HG03442 (cell line): ENCODE results near the gene TBX18.

ENCODE experiments used
- ATAC-seq: cut with Tn5 transposase; IDR thresholded peaks from one replicate; pipeline ENCODE4 v1.9.1; 2021; ENCODE audit warnings: mild to moderate bottlenecking, moderate library complexity; ENCODE audit not compliant: unreplicated experiment

Gene TBX18

GRCh38 chr6:84773431-84774156, 9.2 kb upstream of the TBX18 start:
- ATAC-seq = no peak

GRCh38 chr6:84773133-84773430, 8.7 kb upstream of the TBX18 start:
- ATAC-seq = no peak

DNA sequence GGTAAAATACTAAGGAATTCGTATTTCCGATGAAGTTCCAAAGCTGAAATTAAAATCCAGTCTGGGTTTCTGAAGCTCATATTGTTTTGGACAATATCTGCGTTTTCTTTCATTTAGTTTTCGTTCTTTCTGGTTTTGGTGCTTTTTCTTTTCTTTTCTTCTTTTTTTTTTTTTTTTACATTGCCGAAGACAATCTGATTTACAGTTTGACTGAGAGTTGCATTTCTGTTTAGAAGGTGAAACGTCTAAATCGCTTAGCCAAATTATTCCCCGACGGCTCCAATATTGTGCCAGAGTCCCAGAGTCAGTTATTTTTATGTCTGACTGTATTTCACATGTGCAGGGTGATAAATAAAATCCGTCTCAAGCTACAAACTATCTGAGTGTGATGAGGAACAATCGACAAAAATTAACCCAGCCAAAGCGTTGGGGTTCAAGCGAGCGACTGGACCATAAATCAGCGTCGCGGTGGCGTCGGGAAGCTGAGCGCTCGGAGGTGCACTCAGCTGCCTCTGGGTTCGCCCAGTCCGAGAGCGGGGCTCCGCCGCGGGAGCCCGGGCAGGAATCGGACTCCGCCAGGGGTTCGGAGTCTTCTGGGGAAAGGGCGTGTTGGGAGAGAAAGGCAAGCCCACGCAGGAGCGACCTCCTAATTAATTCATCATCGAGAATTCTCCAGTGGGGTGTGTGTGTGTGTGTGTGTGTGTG, 8.2 kb upstream of the TBX18 start:
- no peak for ATAC-seq

GRCh38 chr6:84771756-84772356, 7.5 kb upstream of the TBX18 start:
- ATAC-seq = no peak

GRCh38 chr6:84771125-84771755, 6.8 kb upstream of the TBX18 start:
- no peak for ATAC-seq

DNA sequence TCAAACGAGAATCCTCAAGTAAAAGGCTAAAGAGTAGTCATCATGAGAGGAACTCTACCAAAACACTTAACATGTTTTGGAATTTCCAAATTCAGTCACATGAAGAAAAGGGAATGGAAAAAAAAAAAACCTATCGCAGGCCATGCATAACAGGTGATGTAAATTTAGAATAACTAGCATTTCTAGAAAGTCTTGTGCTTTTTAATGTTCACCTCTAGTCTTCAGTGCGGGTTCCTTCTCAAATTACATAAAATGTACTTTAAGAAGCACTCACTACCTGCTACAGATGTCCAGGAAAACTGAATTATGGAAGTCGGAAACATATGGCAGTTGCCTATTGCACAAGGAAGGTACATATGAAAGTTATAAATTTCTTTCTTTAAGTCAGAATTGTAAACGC, 6.1 kb upstream of the TBX18 start:
- no peak for ATAC-seq

DNA sequence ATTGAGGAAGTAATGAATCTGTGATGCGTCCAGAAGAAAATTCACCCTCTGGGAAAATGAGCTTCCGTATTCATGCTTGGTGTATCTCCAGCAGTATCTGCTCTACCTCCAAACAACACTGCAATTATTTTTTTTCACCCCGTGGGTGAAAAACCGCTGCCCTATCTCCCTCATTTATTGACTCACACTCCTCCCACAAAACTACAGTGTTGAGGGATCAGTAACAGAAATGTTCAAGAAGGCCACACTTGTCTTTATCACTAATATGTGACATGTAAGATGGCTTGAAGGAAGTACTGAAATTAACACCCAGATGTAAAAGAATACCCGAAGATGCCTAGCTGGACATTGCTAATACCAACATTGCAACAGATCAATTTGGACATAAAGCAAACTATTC, 4.9 kb upstream of the TBX18 start:
- no peak for ATAC-seq

DNA sequence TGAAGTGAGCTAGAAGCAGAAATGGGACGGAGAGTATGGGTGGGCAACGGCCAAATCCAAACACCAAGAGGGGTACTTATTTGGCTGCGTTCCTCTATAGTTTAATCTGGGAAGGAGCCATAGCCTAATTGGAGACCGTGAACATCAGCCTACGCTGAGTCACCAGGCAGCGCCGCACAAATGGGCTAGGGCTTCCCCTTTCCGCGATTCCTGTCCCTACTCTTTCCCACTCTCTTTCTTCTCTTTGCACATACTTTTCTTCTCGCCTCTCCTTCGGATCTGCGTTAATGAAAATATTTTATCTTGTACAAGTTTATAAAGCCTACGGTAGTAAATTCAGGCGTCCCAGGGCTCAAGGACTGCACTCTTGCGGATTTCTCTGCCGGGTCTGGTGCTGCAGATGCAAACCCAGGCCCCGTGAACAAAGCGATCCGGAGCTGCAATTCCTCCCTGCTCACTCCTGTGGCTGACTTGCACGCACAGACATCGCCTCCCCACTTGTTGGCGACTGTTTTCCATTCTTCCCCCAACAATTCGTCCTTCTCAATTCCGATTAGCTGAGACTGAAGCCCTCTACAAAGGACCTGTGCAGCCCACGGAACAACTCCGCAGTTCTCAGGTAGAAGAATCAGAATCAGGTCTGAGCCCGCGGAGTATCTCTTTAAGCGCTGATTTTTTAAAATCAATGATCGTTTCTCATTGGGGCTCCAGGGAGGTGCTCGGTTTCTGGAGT, 4.2 kb upstream of the TBX18 start:
- ATAC-seq = no peak

DNA sequence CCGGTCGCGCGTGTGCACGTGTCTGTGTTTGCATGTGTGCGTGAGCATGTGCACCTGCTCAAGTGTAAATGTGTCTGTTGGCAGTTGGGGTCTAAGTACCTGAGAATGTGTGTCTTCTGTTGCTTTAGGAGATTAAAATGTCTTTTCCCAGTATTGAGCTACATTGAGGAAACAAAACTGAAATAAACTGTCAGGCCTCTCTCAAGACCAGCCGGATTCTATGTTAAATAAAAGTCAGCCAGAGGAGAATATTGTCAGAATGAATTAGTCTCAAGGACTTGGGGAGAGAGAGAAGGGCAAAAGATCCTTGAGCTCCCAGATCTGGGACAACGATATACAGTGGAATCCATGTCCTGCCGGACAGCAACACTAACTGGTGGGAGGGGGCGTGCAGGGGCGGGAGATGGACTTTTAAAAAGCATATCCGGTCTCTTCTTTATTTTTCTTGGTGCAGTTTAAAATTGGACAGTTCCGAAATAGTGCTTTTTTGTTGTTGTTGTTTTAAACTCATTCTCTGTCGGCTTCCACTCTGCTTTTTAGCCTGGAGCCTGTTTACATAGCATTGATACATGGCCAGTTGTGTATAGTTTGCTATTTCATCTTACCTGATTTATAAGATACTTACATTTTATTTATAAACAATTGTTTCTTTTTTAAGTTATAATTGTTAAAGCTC, 3.3 kb upstream of the TBX18 start:
- ATAC-seq = no peak

DNA sequence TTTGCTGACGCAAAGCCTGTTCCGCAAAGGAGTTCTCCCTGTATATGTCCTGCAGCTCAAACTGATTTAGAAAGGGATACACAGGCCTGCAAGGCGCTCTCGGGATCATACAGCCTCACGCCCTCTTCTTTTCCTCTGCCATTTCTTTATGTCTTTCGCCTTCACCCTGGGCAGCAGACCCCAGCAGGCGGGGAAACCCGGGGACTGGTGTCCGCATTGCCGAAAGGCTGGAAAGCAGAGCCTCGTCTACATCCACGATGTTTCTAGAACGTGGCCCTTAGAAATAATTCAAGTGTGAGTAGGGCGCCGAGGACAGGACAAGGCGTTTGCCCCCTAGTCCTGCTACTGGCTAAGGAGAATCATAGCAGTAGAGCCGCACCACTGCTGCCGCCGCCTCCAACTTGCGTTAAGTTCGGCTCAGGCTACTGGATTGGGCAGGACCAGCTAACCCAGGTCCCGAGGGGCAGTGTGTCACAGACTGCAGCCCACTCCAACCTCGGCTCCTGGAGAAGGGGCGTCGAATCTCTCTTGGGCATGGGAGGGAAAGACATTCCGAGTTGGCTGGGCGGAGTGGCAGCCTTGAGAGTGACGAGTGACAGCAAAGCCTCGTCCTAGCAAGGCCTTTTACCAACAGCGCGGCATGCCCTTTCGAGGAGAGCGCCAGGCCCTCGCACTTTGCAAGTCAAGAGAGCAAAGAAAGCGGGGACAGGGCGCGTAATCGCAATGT, 2.6 kb upstream of the TBX18 start:
- ATAC-seq = no peak

GRCh38 chr6:84766118-84766798, 1.9 kb upstream of the TBX18 start:
- no peak for ATAC-seq

DNA sequence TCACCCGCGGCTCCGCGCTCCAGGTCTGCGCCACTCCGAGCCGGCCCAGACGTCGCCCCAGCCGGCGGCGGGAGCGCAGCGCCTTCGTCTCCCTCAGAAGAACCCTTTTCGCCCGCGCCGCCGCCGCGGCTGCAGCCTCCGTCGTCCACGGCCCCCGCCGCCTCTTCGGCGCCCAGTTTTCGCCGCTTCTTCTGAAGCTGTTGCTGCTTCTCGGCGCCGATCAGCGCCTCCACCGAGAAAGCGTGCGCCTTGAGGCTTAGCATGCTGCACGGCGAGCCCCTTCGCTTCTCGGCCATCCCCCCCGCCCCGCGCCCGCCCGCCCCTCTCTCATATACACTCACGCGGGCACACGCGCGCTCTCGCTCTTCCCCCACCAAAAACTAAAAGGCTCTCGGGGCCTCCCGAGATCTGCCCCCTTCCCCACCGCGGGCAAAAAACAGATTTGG, 489 bp downstream of the TBX18 start:
- ATAC-seq = no peak

GRCh38 chr6:84763003-84763885, 1.2 kb downstream of the TBX18 start:
- no peak for ATAC-seq

DNA sequence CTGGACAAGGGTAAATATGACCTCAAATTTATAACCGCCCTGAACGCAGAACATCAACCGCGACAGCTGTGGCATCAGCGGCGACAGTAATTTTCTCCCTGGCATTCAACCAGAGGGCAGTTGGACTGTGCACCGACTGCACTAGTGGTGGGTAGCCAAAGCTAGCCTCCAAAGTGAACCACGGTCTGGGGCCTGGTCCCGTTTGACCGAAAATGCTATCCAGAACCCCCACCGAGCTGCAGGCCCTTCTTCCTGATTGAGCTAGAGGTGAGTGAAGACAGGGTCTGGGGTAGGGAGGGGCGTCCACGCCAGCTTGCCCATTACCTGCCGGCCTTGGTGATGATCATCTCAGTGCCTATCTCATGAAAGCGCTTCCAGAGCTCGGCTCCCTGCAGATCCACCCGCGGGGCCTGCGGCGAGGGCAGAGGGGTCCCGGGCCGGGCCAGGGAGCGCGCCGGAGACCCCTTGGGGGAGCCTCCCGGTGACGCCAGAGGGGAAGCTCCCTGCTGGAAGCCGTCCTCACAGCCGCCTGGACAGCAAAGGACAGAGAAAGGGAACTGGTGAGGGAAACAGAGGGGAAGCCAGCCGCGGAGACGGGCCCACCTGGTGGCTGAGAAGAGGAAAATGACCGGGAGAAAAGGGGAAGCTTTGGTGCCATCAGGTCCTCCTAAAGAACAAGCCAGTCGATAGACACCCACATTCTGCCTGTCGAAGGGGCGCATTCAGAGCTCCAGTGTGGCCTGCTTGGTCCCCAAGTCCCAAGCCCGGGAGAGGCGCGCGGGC, 2.0 kb downstream of the TBX18 start:
- ATAC-seq = no peak

DNA sequence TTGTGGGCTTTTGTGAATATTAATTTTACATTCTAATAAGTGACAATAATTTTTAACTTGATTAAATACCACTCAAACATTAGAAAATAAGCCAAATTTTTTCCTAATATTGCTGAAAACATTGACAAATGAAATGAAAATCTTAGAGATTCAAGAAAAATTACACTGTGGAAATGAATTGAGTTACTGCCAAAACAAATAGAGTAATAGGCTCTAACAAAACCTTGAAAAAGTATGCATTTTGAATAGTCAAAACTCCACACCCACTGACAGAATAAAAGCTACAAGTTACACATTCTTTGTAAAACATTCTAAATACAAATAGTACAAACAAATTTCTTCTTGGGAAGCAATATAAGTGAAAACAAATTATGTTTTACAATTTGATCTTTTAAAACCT, 5.9 kb downstream of the TBX18 start:
- no peak for ATAC-seq

GRCh38 chr6:84756877-84757276, 7.5 kb downstream of the TBX18 start:
- ATAC-seq = no peak

- no peak for ATAC-seq
Measured at GRCh38 chr6:84756466-84756865, 7.9 kb downstream of the TBX18 start.

DNA sequence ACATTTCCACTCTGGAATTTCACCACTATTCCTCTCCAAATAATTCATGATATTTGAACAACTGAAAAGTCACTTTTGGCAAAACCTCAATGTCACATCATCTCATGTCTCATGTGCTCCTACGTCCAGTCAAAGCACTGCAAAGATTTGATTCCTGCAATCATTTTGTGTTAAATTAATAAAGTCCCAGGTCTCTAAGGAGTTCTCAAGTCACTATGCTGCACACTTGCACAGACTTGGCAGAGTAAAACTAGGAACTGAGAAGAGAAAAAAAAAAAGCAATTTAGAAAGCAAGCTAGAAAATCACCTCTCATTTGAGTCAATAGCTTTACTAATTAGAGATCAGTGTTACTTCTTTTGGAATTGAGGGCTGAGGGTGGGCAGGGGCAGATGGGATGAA, 11.2 kb downstream of the TBX18 start:
- no peak for ATAC-seq
